AG20443 (cell line): ENCODE data around the gene PLBD2.

Experiments used
- DNase-seq: peaks from one replicate; pipeline ENCODE4 v3.0.0; 2012; ENCODE audit warnings: low spot score, mixed read lengths

PLBD2 gene

GRCh38 chr12:113393749-113394148, 35.4 kb downstream of the PLBD2 start:
- DNase-seq = peak; percentile 4

GRCh38 chr12:113395119-113395518, 36.7 kb downstream of the PLBD2 start:
- DNase-seq = peak; percentile 5

- DNase-seq = peak; percentile 11
These were observed 37.8 kb downstream of the PLBD2 start for GRCh38 chr12:113396200-113396599.

GRCh38 chr12:113396828-113397496, 38.6 kb downstream of the PLBD2 start:
- no peak for DNase-seq

GRCh38 chr12:113397497-113398197, 39.3 kb downstream of the PLBD2 start:
- no peak for DNase-seq

GRCh38 chr12:113398346-113399290, 40.2 kb downstream of the PLBD2 start:
- DNase-seq = no peak

- no peak for DNase-seq
These were observed 41.1 kb downstream of the PLBD2 start for GRCh38 chr12:113399490-113399889.

- DNase-seq = no peak
These were observed 42.0 kb downstream of the PLBD2 start for GRCh38 chr12:113400362-113400761.

GRCh38 chr12:113401066-113402000, 42.9 kb downstream of the PLBD2 start:
- no peak for DNase-seq

GRCh38 chr12:113402586-113403260, 44.3 kb downstream of the PLBD2 start:
- no peak for DNase-seq

GRCh38 chr12:113403435-113404415, 45.3 kb downstream of the PLBD2 start, which contains the start of gene SDS:
TSS of gene SDS (minus strand) at chr12:113403887. CDS start at chr12:113399708, 4,179 bp downstream.
- peak; percentile 47 for DNase-seq

GRCh38 chr12:113405694-113406093, 47.3 kb downstream of the PLBD2 start:
- no peak for DNase-seq

GRCh38 chr12:113407931-113408600, 49.7 kb downstream of the PLBD2 start:
- DNase-seq = peak; percentile 59

- DNase-seq = no peak
These were observed 50.4 kb downstream of the PLBD2 start for GRCh38 chr12:113408756-113409298.

- DNase-seq = no peak
These were observed 51.2 kb downstream of the PLBD2 start for GRCh38 chr12:113409462-113410124.

GRCh38 chr12:113413488-113413939, 55.1 kb downstream of the PLBD2 start:
- DNase-seq = peak; percentile 62

- DNase-seq = no peak
These were observed 56.2 kb downstream of the PLBD2 start for GRCh38 chr12:113414519-113415038.
